Neural cell (in vitro differentiated cells): Measurements from ENCODE around the gene LARP1.

Experiments
- EP300 ChIP-seq: fragments of 450-650 bp; conservative IDR thresholded peaks from 2 replicates; pipeline ENCODE4 v1.6.1; 2014; ENCODE audit warnings: antibody characterized with exemption, mild to moderate bottlenecking, moderate library complexity; ENCODE audit not compliant: poor library complexity, severe bottlenecking
- MXI1 ChIP-seq: fragments of 450-650 bp; conservative IDR thresholded peaks from 2 replicates; pipeline ENCODE4 v1.6.1; 2014; ENCODE audit warnings: antibody characterized with exemption, mild to moderate bottlenecking; ENCODE audit not compliant: poor library complexity, severe bottlenecking
- POLR2AphosphoS5 ChIP-seq: IDR thresholded peaks from 2 replicates; pipeline ENCODE4 v1.6.1; 2012
- RAD21 ChIP-seq: fragments of 450-650 bp; conservative IDR thresholded peaks from 2 replicates; pipeline ENCODE4 v1.6.1; 2014; ENCODE audit warnings: antibody characterized with exemption, mild to moderate bottlenecking, moderate library complexity
- SMC3 ChIP-seq: fragments of 450-650 bp; conservative IDR thresholded peaks from 2 replicates; pipeline ENCODE4 v1.6.1; 2014; ENCODE audit warnings: antibody characterized with exemption, mild to moderate bottlenecking, moderate library complexity; ENCODE audit not compliant: poor library complexity
- TAF1 ChIP-seq: IDR thresholded peaks from 2 replicates; pipeline ENCODE4 v1.6.1; 2012; ENCODE audit warnings: low read depth
- TF ChIP-seq, protein P1 (sequence below): fragments of 450-650 bp; IDR thresholded peaks from 2 replicates; pipeline ENCODE4 v1.5.1; 2014; ENCODE audit warnings: antibody characterized with exemption, mild to moderate bottlenecking, moderate library complexity; ENCODE audit not compliant: poor library complexity, severe bottlenecking
- TF ChIP-seq, protein P2 (sequence below): IDR thresholded peaks from 2 replicates; pipeline ENCODE4 v1.6.1; 2012; ENCODE audit warnings: borderline replicate concordance

DNA sequence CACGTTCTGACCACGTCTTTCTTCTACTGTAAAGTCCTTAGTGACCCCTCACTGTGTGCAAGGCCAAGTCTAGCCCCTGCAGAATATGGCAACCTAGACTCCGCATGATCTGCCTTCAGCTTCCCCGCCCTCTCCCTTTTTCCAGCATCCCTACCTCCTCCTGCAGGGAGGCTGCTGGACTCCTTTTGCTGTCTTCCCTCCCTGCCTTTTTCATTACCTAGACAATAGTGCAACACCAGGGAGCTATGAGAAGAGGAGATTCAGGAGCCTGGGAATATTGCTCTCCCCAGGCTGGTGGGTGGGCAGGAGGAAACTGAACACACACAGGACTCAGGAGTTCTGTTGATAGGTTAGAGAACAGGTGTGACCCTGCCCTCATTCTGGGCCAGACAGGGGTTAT, 33.1 kb upstream of the LARP1 start:
- TF ChIP-seq, protein P1, sequence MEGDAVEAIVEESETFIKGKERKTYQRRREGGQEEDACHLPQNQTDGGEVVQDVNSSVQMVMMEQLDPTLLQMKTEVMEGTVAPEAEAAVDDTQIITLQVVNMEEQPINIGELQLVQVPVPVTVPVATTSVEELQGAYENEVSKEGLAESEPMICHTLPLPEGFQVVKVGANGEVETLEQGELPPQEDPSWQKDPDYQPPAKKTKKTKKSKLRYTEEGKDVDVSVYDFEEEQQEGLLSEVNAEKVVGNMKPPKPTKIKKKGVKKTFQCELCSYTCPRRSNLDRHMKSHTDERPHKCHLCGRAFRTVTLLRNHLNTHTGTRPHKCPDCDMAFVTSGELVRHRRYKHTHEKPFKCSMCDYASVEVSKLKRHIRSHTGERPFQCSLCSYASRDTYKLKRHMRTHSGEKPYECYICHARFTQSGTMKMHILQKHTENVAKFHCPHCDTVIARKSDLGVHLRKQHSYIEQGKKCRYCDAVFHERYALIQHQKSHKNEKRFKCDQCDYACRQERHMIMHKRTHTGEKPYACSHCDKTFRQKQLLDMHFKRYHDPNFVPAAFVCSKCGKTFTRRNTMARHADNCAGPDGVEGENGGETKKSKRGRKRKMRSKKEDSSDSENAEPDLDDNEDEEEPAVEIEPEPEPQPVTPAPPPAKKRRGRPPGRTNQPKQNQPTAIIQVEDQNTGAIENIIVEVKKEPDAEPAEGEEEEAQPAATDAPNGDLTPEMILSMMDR: no peak
- TF ChIP-seq EP300: no peak
- TF ChIP-seq MXI1: no peak
- no peak for TF ChIP-seq POLR2AphosphoS5
- TF ChIP-seq RAD21: no peak
- no peak for TF ChIP-seq TAF1
- TF ChIP-seq SMC3: no peak
- TF ChIP-seq, protein P2, sequence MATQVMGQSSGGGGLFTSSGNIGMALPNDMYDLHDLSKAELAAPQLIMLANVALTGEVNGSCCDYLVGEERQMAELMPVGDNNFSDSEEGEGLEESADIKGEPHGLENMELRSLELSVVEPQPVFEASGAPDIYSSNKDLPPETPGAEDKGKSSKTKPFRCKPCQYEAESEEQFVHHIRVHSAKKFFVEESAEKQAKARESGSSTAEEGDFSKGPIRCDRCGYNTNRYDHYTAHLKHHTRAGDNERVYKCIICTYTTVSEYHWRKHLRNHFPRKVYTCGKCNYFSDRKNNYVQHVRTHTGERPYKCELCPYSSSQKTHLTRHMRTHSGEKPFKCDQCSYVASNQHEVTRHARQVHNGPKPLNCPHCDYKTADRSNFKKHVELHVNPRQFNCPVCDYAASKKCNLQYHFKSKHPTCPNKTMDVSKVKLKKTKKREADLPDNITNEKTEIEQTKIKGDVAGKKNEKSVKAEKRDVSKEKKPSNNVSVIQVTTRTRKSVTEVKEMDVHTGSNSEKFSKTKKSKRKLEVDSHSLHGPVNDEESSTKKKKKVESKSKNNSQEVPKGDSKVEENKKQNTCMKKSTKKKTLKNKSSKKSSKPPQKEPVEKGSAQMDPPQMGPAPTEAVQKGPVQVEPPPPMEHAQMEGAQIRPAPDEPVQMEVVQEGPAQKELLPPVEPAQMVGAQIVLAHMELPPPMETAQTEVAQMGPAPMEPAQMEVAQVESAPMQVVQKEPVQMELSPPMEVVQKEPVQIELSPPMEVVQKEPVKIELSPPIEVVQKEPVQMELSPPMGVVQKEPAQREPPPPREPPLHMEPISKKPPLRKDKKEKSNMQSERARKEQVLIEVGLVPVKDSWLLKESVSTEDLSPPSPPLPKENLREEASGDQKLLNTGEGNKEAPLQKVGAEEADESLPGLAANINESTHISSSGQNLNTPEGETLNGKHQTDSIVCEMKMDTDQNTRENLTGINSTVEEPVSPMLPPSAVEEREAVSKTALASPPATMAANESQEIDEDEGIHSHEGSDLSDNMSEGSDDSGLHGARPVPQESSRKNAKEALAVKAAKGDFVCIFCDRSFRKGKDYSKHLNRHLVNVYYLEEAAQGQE: no peak
